Measurements from ENCODE around the gene TP53I11. TPM values are rescaled to one million over a fixed set of nuclear protein-coding genes. Genes with fewer than 3 reads are reported as not detected.

TP53I11 gene
- total and polyA plus RNA-seq, 2 of the 13 experiments (the other 11 are each of a cell fraction or from before 2014, with no cell fraction given), result not detected

DNA sequence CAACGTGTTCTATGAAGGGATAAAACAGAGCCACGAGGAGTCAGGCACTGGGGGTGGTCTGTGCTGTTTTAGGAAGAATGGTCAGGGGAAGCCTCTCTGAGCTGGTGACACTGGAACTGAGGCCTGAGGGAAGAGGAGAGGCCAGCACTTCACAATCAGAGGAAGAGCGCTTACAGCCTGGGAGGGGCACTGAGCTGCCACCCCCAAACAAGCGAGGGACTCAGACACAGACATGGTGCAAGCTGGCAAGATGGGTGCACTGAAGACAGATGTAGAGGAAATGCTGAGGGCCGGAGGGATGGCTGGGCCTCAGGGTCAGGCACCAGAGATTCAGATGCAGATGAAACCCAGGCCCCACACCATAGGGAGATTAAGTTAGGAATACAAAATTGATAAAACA, 40.0 kb upstream of the TP53I11 start:
- in situ Hi-C loops (cut with HindIII; ENCODE audit: extremely low pct_ligation_motif_present, low pct_unique_long_range_greater_than_20kb) (no loop called here), intact Hi-C loops (cut with micrococcal nuclease; ENCODE audit: unreplicated experiment) (no loop called here)
- Histone ChIP-seq H3K9me3 (ENCODE audit: low read length) (no peaks in the 10 kb centered on the region), H3K27me3 (ENCODE audit: control insufficient read depth in 1 of 2, insufficient read depth in 2 of 2, low read length in 2 of 2) (peaks cover 3 to 62% of the 10 kb centered on the region in 2 experiments; a peak in 4 of 5 replicates), H3K4me2 (ENCODE audit: low read depth, low read length) (no peak overlapping the region), H3K27ac (ENCODE audit: extremely low read length, insufficient read depth, low read length) (no peak overlapping the region), H3K36me3 (replicated peaks in 1 of 2; ENCODE audit: control insufficient read depth in 1 of 2, insufficient read depth in 2 of 2, low read length in 2 of 2) (no peaks in the 10 kb centered on the region), H3K4me3 (replicated peaks in 1 of 3; ENCODE audit: insufficient read depth in 1 of 3, low read depth in 2 of 3, low read length in 3 of 3) (no peak overlapping the region), H2AFZ (ENCODE audit: low read length) (no peak overlapping the region), H3K79me2 (ENCODE audit: insufficient read depth, low read length) (no peaks in the 10 kb centered on the region), H3K9ac (ENCODE audit: insufficient read depth, low read depth, low read length) (no peak overlapping the region), H3K4me1 (ENCODE audit: insufficient read depth, low read length) (no peaks in the 10 kb centered on the region), H4K20me1 (ENCODE audit: insufficient read depth, low read length) (no peaks in the 10 kb centered on the region)
- POLR2A ChIA-PET, result no interaction called here
- no peak for DNase-seq (ENCODE audit: low spot score)
- TF ChIP-seq, protein P1, sequence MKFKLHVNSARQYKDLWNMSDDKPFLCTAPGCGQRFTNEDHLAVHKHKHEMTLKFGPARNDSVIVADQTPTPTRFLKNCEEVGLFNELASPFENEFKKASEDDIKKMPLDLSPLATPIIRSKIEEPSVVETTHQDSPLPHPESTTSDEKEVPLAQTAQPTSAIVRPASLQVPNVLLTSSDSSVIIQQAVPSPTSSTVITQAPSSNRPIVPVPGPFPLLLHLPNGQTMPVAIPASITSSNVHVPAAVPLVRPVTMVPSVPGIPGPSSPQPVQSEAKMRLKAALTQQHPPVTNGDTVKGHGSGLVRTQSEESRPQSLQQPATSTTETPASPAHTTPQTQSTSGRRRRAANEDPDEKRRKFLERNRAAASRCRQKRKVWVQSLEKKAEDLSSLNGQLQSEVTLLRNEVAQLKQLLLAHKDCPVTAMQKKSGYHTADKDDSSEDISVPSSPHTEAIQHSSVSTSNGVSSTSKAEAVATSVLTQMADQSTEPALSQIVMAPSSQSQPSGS (CRISPR knock-in tag; IDR thresholded peaks at IDR 0.05), result no peak
- TF ChIP-seq ZNF768 (CRISPR knock-in tag; IDR thresholded peaks at IDR 0.05) (no peak), NR2F2 (IDR thresholded peaks at IDR 0.05; ENCODE audit: borderline replicate concordance, low read depth) (no peak), MBNL3 (CRISPR knock-in tag; conservative IDR thresholded peaks at IDR 0.05) (no peak), NFE2L2 (IDR thresholded peaks at IDR 0.05; ENCODE audit: low read length) (no peak), TBX2 (CRISPR knock-in tag; IDR thresholded peaks at IDR 0.05; ENCODE audit: borderline replicate concordance) (no peak), ADNP (CRISPR knock-in tag; IDR thresholded peaks at IDR 0.05) (no peak), JDP2 (CRISPR knock-in tag; IDR thresholded peaks at IDR 0.05; ENCODE audit: borderline replicate concordance) (no peak), ZNF790 (CRISPR knock-in tag; IDR thresholded peaks at IDR 0.05; ENCODE audit: borderline replicate concordance) (no peak), ZNF780A (CRISPR knock-in tag; IDR thresholded peaks at IDR 0.05) (no peak), ZSCAN12 (CRISPR knock-in tag; IDR thresholded peaks at IDR 0.05) (no peak), ATF4 (CRISPR knock-in tag; IDR thresholded peaks at IDR 0.05) (no peak), ZSCAN31 (CRISPR knock-in tag; IDR thresholded peaks at IDR 0.05; ENCODE audit: low read depth) (no peak), LCORL (IDR thresholded peaks at IDR 0.05) (no peak), LCORL (CRISPR knock-in tag; IDR thresholded peaks at IDR 0.05) (no peak), MIER2 (CRISPR knock-in tag; IDR thresholded peaks at IDR 0.05) (no peak), JUN (CRISPR knock-in tag; IDR thresholded peaks at IDR 0.05) (no peak), NONO (IDR thresholded peaks at IDR 0.05) (no peak), NONO (CRISPR knock-in tag; conservative IDR thresholded peaks at IDR 0.05) (no peak)
- TF ChIP-seq, protein P2, sequence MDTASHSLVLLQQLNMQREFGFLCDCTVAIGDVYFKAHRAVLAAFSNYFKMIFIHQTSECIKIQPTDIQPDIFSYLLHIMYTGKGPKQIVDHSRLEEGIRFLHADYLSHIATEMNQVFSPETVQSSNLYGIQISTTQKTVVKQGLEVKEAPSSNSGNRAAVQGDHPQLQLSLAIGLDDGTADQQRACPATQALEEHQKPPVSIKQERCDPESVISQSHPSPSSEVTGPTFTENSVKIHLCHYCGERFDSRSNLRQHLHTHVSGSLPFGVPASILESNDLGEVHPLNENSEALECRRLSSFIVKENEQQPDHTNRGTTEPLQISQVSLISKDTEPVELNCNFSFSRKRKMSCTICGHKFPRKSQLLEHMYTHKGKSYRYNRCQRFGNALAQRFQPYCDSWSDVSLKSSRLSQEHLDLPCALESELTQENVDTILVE (CRISPR knock-in tag; IDR thresholded peaks at IDR 0.05), result no peak
- TF ChIP-seq, protein P3, sequence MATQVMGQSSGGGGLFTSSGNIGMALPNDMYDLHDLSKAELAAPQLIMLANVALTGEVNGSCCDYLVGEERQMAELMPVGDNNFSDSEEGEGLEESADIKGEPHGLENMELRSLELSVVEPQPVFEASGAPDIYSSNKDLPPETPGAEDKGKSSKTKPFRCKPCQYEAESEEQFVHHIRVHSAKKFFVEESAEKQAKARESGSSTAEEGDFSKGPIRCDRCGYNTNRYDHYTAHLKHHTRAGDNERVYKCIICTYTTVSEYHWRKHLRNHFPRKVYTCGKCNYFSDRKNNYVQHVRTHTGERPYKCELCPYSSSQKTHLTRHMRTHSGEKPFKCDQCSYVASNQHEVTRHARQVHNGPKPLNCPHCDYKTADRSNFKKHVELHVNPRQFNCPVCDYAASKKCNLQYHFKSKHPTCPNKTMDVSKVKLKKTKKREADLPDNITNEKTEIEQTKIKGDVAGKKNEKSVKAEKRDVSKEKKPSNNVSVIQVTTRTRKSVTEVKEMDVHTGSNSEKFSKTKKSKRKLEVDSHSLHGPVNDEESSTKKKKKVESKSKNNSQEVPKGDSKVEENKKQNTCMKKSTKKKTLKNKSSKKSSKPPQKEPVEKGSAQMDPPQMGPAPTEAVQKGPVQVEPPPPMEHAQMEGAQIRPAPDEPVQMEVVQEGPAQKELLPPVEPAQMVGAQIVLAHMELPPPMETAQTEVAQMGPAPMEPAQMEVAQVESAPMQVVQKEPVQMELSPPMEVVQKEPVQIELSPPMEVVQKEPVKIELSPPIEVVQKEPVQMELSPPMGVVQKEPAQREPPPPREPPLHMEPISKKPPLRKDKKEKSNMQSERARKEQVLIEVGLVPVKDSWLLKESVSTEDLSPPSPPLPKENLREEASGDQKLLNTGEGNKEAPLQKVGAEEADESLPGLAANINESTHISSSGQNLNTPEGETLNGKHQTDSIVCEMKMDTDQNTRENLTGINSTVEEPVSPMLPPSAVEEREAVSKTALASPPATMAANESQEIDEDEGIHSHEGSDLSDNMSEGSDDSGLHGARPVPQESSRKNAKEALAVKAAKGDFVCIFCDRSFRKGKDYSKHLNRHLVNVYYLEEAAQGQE (IDR thresholded peaks at IDR 0.05; ENCODE audit: borderline replicate concordance in 1 of 2, low read depth in 1 of 2, low read length in 2 of 2), result no peak
- no TSS peak for BruUV-seq (replicated peaks)
- no peak for FAIRE-seq
- WGBS (ENCODE audit: low lambda C conversion rate), result 26% methylated on average over 5 of the region's 5 CpGs
- no peak for ATAC-seq
- CTCF ChIA-PET (ENCODE audit: low intra/inter-chr PET ratio, low total read pairs), result no interaction called here

All from HepG2 (cell line).